VCaP (cell line): ENCODE measurements around the gene ATRNL1.
"Not testable (repeated sequence)": the region's sequence is repeated elsewhere in the genome, so short reads cannot be mapped to it uniquely, and the experiment has no call there.

Source experiments
- H3K27ac ChIP-seq: fragments of 450-650 bp; 2 replicates; pipeline ENCODE4 v1.5.1; 2017
- TF ChIP-seq, protein P1 (sequence below): fragments of 450-650 bp; conservative IDR thresholded peaks from 2 replicates; pipeline ENCODE4 v1.5.1; 2017; ENCODE audit warnings: mild to moderate bottlenecking, moderate library complexity

The ATRNL1 gene

GRCh38 chr10:115720121-115720520 lies 627.0 kb downstream of the ATRNL1 start:
- TF ChIP-seq, protein P1, sequence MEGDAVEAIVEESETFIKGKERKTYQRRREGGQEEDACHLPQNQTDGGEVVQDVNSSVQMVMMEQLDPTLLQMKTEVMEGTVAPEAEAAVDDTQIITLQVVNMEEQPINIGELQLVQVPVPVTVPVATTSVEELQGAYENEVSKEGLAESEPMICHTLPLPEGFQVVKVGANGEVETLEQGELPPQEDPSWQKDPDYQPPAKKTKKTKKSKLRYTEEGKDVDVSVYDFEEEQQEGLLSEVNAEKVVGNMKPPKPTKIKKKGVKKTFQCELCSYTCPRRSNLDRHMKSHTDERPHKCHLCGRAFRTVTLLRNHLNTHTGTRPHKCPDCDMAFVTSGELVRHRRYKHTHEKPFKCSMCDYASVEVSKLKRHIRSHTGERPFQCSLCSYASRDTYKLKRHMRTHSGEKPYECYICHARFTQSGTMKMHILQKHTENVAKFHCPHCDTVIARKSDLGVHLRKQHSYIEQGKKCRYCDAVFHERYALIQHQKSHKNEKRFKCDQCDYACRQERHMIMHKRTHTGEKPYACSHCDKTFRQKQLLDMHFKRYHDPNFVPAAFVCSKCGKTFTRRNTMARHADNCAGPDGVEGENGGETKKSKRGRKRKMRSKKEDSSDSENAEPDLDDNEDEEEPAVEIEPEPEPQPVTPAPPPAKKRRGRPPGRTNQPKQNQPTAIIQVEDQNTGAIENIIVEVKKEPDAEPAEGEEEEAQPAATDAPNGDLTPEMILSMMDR: no peak
- no peak overlapping the region for H3K27ac ChIP-seq

DNA sequence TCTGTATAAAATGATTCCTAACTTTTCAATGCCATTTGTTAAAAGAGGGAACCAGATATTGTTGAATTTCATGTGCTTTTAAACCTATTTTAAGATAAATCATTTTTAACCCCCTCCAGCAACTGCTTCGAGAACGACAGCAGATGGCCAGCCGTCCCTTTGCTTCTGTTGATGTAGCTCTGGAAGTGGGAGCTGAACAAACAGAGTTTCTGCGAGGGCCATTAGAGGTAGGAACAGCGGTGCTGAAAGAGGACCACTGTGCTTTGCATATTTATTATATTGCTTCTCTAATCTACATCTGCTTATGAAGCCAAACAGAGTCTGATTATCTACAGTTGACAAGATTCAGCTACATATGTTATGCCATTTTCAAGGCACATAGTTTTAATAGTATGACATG lies 634.0 kb downstream of the ATRNL1 start:
- TF ChIP-seq, protein P1: no peak

DNA sequence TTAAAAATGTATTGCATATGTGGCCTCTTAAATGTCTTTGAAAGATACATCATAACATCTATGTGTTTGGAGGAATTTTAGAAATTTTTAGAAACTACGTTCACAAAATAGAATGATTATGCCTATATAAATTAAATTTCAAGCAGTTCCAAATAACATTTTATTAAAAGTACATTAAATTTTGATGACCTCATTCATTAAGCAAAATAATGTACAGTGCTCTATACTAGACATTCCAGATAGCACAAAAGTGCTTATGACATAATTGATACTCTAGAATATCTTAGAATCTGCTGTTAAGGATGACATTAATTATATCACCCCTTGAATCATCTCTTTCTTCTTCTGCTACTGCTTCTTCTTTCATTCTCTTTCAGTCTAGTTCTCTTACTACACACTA lies 650.9 kb downstream of the ATRNL1 start:
- TF ChIP-seq, protein P1: no peak
- no peak overlapping the region for H3K27ac ChIP-seq

More for the DNA sequence above, 634.0 kb downstream of the ATRNL1 start:
- H3K27ac ChIP-seq: no peak overlapping the region

DNA sequence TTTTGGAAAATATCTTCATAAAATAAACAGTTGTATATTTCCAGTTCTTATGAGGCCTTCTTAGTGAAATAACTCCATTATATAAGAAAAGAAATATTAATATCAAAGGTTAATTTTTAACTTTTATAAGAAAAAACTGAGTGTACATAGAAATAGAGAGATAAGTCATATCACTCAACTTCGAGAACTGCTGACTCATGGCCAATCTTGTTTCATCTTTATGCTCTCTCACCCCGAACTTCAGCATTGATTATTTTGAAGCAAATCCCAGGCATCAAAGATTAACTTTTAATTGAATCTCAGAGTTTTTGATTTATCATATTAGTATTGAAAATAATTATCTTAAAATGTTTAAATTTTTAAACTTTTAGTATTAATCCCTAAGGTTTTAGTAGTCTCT lies 652.8 kb downstream of the ATRNL1 start:
- H3K27ac ChIP-seq: no peak overlapping the region
- TF ChIP-seq, protein P1: no peak

- TF ChIP-seq, protein P1: no peak
- no peak overlapping the region for H3K27ac ChIP-seq
Observed at GRCh38 chr10:115747811-115748210, 654.6 kb downstream of the ATRNL1 start.

DNA sequence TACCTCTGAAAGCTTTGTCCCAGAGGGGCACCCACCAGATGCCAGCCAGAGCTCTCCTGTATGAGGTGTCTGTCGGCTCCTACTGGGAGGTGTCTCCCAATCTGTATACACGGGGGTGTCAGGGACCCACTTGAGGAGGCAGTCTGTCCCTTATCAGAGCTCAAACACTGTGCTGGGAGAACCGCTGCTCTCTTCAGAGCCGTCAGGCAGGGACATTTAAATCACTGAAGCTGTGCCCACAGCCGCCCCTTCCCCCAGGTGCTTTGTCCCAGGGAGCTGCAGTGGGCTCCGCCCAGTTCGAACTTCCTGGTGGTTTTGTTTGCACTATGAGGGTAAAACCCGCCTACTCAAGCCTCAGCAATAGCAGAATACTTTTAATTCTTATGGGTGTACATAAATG lies 665.3 kb downstream of the ATRNL1 start:
- not testable (repeated sequence) for H3K27ac ChIP-seq

GRCh38 chr10:115760131-115760530 lies 667.0 kb downstream of the ATRNL1 start:
- TF ChIP-seq, protein P1: no peak
- H3K27ac ChIP-seq: no peak overlapping the region

DNA sequence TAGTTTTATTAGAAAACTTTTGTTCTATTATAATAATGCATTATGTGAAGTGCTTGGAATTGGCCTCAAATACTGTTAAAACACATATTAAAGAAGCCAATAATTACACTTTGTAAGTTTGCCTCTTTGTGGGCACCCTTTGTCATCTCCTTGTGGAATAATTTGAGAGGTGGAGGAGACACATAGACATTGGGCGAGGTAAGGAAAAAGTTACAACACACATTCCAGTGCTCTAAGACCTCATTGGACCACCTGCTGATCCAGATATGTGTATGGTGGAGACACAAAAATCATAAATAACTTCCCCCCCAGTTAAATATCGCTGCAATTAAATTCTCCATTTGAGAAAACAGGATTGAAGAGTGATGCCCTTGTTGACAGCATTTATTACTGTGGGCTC lies 668.0 kb downstream of the ATRNL1 start:
- TF ChIP-seq, protein P1: no peak
- no peak overlapping the region for H3K27ac ChIP-seq
